SK-N-SH treated with all-trans-retinoic acid at 6 μM for 48 hours (cell line): ENCODE measurements around the gene ZNF184.

Source experiments
- CSRNP3 ChIP-seq: fragments of 250-450 bp; sonication (Bioruptor Pico); IDR thresholded peaks from 2 replicates; pipeline ENCODE4 v1.5.1; 2021; ENCODE audit warnings: mild to moderate bottlenecking, moderate library complexity
- ESRRG ChIP-seq: fragments of 250-450 bp; sonication (Bioruptor Pico); IDR thresholded peaks from 2 replicates; pipeline ENCODE4 v1.6.1; 2021; ENCODE audit warnings: mild to moderate bottlenecking
- GLIS3 ChIP-seq: fragments of 250-450 bp; sonication (Bioruptor Pico); IDR thresholded peaks from 2 replicates; pipeline ENCODE4 v1.5.0; 2020; ENCODE audit warnings: mild to moderate bottlenecking, moderate library complexity
- OSR1 ChIP-seq: fragments of 250-450 bp; sonication (Bioruptor Pico); IDR thresholded peaks from 2 replicates; pipeline ENCODE4 v1.8.0; 2022; ENCODE audit warnings: moderate library complexity, mild to moderate bottlenecking, inconsistent platforms
- PATZ1 ChIP-seq: fragments of 250-450 bp; sonication (Bioruptor Pico); IDR thresholded peaks from 2 replicates; pipeline ENCODE4 v1.8.0; 2020; ENCODE audit warnings: mild to moderate bottlenecking, moderate library complexity, borderline replicate concordance
- RARB ChIP-seq: fragments of 250-450 bp; sonication (Bioruptor Pico); IDR thresholded peaks from 2 replicates; pipeline ENCODE4 v1.8.0; 2021; ENCODE audit warnings: mild to moderate bottlenecking, moderate library complexity
- TCF4 ChIP-seq: fragments of 250-450 bp; sonication (Bioruptor Pico); IDR thresholded peaks from 2 replicates; pipeline ENCODE4 v1.8.0; 2021; ENCODE audit warnings: mild to moderate bottlenecking, moderate library complexity, borderline replicate concordance
- TSHZ2 ChIP-seq: fragments of 250-450 bp; sonication (Bioruptor Pico); IDR thresholded peaks from 2 replicates; pipeline ENCODE4 v1.5.0; 2020; ENCODE audit warnings: mild to moderate bottlenecking, moderate library complexity
- ZC3H10 ChIP-seq: fragments of 250-450 bp; sonication (Bioruptor Pico); IDR thresholded peaks from 2 replicates; pipeline ENCODE4 v1.5.1; 2021; ENCODE audit warnings: mild to moderate bottlenecking, moderate library complexity
- ZFP3 ChIP-seq: fragments of 250-450 bp; sonication (Bioruptor Pico); IDR thresholded peaks from 2 replicates; pipeline ENCODE4 v1.5.0; 2020; ENCODE audit warnings: mild to moderate bottlenecking, moderate library complexity
- ZNF70 ChIP-seq: fragments of 450-650 bp; formaldehyde crosslinking; IDR thresholded peaks from 2 replicates; pipeline ENCODE4 v1.5.0; 2020; ENCODE audit warnings: mild to moderate bottlenecking, moderate library complexity

- no peak for TF ChIP-seq ZC3H10
- TF ChIP-seq TCF4 (CRISPR knock-in tag), result no peak
- TF ChIP-seq ESRRG, result no peak
- no peak for TF ChIP-seq ZFP3 (CRISPR knock-in tag)
- TF ChIP-seq RARB (CRISPR knock-in tag), result no peak
- TF ChIP-seq PATZ1, result no peak
- TF ChIP-seq GLIS3 (CRISPR knock-in tag), result no peak
- no peak for TF ChIP-seq ZNF70
- no peak for TF ChIP-seq OSR1 (CRISPR knock-in tag)
- TF ChIP-seq TSHZ2 (CRISPR knock-in tag), result no peak
- TF ChIP-seq CSRNP3 (CRISPR knock-in tag), result no peak
These were observed 1.2 kb upstream of the ZNF184 start for GRCh38 chr6:27474172-27474465.
